SJSA1 (cell line): Measurements from ENCODE around the gene MGAT1. TPM values are rescaled to one million over a fixed set of nuclear protein-coding genes. Genes with fewer than 3 reads are reported as not detected.

ENCODE experiments used
- DNase-seq, 2 experiments: peaks; one replicate each; pipeline ENCODE4 v3.0.0-alpha.2; 2015 to 2020; ENCODE audit warnings: low spot score in 2 of 2, low read depth in 1 of 2
- H3K27ac ChIP-seq: fragments of 250-450 bp; sonication (Bioruptor Pico); 2 replicates; pipeline ENCODE4 v1.5.1; 2020; ENCODE audit warnings: mild to moderate bottlenecking, moderate library complexity
- H3K27me3 ChIP-seq: fragments of 250-450 bp; sonication (Bioruptor Pico); replicated peaks from 2 replicates; pipeline ENCODE4 v1.5.1; 2020; ENCODE audit warnings: mild to moderate bottlenecking, moderate library complexity
- H3K36me3 ChIP-seq: fragments of 250-450 bp; sonication (Bioruptor Pico); 2 replicates; pipeline ENCODE4 v1.5.1; 2020; ENCODE audit warnings: mild to moderate bottlenecking
- H3K4me1 ChIP-seq: fragments of 250-450 bp; sonication (Bioruptor Pico); replicated peaks from 2 replicates; pipeline ENCODE4 v1.6.1; 2021; ENCODE audit warnings: mild to moderate bottlenecking
- H3K4me3 ChIP-seq: fragments of 250-450 bp; sonication (Bioruptor Pico); 2 replicates; pipeline ENCODE4 v1.5.1; 2020; ENCODE audit warnings: mild to moderate bottlenecking
- H3K9me3 ChIP-seq: fragments of 250-450 bp; sonication (Bioruptor Pico); replicated peaks from 2 replicates; pipeline ENCODE4 v1.5.1; 2020; ENCODE audit warnings: mild to moderate bottlenecking
- total RNA-seq: library from RNA; depleted of rRNA; stranded (reverse); fragments of >200 nt; shearing (Covaris generic); gene quantifications from 2 replicates; pipeline ENCODE4 v1.2.3, GENCODE V29; 2014

MGAT1 gene
- total RNA-seq, 1 experiment from 2014 or later: 123 TPM

DNA sequence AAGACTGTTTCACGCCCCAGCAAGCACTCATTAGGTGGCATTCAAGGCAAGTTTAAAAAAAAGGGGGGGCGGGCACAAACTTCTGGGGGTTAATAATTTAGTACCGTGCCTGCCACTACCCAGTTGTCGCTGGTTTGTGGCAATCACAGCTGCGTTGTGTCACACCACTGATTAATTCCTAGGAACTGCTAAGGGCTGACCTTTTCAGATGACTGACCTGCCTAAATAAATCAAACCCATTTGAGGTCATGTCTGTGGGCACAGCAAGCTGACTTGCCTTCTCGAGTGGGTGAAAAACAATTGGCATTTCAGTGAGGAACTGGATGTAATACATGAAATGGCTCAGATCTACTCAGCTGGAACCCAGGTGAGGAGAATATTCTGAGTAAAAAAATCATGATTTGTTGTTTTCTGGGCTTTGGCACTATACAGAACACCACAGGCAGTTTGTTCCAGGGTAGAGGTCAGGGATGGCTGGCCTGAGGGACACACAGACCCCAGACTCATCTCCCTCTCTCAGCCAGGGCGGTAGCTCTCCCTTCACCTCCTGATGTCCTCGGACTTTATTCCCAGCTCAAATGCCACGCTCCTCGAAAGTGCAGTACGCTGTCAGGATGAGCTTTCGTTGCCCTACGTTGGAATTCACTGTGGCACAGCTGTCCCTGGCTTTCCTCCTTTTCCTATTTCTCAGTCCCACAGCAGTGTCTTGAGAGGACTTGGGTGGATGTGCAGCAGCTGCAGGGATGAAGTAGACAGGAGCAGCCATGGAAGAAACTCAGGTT is 15.5 kb upstream of the MGAT1 start:
- Histone ChIP-seq H3K4me1 (peaks cover 10% of the 10 kb centered on the region), H3K27me3 (no peaks in the 10 kb centered on the region), H3K36me3 (no peaks in the 10 kb centered on the region), H3K27ac (no peak overlapping the region), H3K9me3 (no peaks in the 10 kb centered on the region), H3K4me3 (no peak overlapping the region)
- peak in 1 of 2 experiments; percentile 40 for DNase-seq

GRCh38 chr5:180816608-180817534 is 14.3 kb upstream of the MGAT1 start:
- DNase-seq: peak in 1 of 2 experiments; percentile 43
- Histone ChIP-seq H3K27me3 (no peaks in the 10 kb centered on the region), H3K4me1 (peaks cover 10% of the 10 kb centered on the region), H3K4me3 (no peak overlapping the region), H3K27ac (no peak overlapping the region), H3K9me3 (no peaks in the 10 kb centered on the region), H3K36me3 (no peaks in the 10 kb centered on the region)

- H3K27me3 ChIP-seq: no peaks in the 10 kb centered on the region
- H3K4me1 ChIP-seq: peaks cover 19% of the 10 kb centered on the region
- no peaks in the 10 kb centered on the region for H3K36me3 ChIP-seq
- no peaks in the 10 kb centered on the region for H3K9me3 ChIP-seq
- DNase-seq: no peak
- H3K27ac ChIP-seq: no peak overlapping the region
- no peak overlapping the region for H3K4me3 ChIP-seq
These were observed 12.8 kb upstream of the MGAT1 start for GRCh38 chr5:180815293-180815917.

DNA sequence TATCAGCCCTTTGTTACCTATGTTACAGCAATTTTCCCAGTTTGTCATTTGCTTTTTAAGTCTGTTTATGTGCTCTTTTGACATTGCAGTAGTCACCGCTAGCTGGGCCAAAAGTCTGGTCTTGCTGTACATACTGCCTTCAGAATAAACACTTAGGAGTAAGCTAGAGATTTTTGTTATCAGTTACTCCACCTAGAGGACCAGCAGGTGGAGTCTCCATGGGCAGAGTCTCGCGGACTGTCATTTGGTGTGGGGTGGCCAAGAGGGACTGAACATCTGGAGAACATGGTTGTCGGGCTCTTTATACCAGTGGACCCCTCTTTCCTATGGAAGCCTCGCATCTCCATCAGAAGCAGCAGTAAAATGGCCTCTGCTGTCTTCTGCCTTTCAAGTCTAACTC is 10.8 kb upstream of the MGAT1 start:
- DNase-seq: no peak
- H3K27ac ChIP-seq: no peak overlapping the region
- no peaks in the 10 kb centered on the region for H3K36me3 ChIP-seq
- no peaks in the 10 kb centered on the region for H3K9me3 ChIP-seq
- peaks cover 29% of the 10 kb centered on the region for H3K4me1 ChIP-seq
- H3K27me3 ChIP-seq: no peaks in the 10 kb centered on the region
- H3K4me3 ChIP-seq: no peak overlapping the region

DNA sequence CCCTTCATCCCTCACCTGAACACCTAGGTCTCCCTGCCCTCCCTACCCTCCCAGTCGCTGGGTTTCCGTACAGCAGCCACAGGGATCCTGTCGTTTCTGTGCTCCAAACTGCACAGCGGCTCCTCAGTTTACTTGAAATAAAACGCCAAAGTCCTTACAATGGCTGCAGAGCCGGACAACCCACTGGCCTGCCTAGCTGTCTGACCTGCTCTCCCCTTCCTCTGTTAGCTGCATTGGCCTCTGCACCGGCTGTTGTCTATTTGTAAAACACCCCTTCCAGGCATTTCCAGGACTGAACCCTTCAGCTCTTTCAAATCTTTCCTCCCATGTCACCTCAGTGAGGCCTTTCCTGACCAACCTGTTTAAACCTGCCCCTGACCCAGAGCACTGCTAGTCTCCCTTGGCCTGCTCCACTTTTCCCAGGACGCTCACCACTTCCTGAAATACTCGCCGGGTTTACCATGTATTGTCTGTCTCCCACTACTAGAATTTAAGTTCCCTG is 9.1 kb upstream of the MGAT1 start:
- Histone ChIP-seq H3K36me3 (peaks cover 8% of the 10 kb centered on the region; the same call in 1 of the 2 replicates), H3K27me3 (no peaks in the 10 kb centered on the region), H3K4me3 (no peak overlapping the region), H3K4me1 (peaks cover 21% of the 10 kb centered on the region), H3K27ac (no peak overlapping the region), H3K9me3 (no peaks in the 10 kb centered on the region)
- DNase-seq: no peak

DNA sequence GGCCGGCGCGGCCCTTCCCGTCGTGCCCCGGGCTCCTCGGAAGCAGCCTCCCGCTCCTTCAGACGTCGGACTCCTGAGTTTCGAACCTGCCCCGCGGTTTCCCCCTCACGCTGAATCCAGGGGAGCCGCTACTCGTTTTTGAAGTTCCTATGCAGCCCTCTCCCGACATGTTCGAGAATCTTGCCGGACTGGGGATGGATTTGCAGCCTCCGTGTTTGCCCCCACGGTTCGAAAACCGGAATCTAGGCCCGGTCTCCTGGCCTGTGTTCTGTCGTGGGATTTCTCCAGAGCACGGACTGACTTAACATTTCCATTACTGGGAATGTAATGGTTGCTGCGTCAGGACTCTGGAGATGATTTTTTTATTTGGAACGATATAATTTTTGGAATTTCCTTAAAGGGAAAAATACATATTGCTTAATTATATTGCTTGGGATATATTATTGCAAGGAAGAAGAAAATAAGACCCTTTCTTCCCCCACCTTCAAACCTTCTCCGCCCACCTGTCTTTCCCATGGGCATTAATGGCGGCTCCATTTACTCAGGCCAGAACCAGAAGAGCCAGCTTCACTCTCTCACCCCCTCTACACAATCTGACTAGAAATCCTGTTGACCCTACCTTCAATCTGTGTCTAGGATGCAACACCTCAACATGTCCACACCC is 8.5 kb upstream of the MGAT1 start:
- H3K9me3 ChIP-seq: no peaks in the 10 kb centered on the region
- H3K27me3 ChIP-seq: no peaks in the 10 kb centered on the region
- peaks cover 8% of the 10 kb centered on the region; the same call in 1 of the 2 replicates for H3K36me3 ChIP-seq
- peaks cover 19% of the 10 kb centered on the region for H3K4me1 ChIP-seq
- peak overlapping the region; percentile 92 for H3K27ac ChIP-seq
- peak overlapping the region; percentile 73 for H3K4me3 ChIP-seq
- peak in 1 of 2 experiments; percentile 68 for DNase-seq

DNA sequence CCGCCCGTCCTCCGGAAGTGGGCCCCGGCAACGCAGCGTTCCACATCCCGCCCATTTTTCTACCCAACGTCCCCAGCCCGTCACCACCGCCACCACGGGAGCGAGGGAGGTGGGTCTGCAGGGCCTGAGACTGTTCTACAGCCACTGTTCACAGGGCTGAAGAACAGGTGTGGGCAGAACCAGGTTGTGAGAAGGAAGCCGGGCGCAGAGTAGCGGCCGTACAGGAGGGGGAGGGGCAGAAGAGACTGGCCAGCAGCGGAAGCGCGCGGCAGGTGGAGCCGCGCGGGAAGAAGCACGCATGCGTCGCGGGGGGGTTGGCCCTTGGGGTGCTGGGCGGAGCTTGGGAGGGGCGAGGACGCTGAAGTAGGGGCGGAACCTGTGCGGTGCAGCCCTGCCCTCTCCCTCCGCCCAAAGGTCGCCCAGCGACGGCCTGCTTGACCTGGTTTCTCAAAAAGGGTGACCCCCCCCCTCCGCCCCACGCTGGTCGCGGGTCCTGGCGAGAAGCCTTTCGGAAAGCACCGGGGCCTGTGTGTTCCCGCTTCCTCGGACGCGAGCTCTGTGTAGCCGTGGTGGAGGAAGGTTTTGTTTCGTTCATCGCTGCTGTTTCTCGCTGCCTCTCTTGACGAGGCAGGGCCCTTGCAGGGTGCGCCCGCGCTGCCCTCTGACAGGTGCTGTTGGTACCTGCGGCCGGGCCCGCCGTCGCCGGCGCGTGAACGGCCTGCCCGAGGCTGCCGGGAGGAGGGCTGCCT is 7.8 kb upstream of the MGAT1 start:
- H3K36me3 ChIP-seq: peaks cover 8% of the 10 kb centered on the region; the same call in 1 of the 2 replicates
- peak overlapping the region; percentile 92 for H3K27ac ChIP-seq
- peak overlapping the region; percentile 73 for H3K4me3 ChIP-seq
- DNase-seq: peak; percentile 97 to 100
- no peaks in the 10 kb centered on the region for H3K27me3 ChIP-seq
- H3K9me3 ChIP-seq: no peaks in the 10 kb centered on the region
- peaks cover 19% of the 10 kb centered on the region for H3K4me1 ChIP-seq

- peak overlapping the region; percentile 73 for H3K4me3 ChIP-seq
- peaks cover 19% of the 10 kb centered on the region for H3K4me1 ChIP-seq
- H3K27me3 ChIP-seq: no peaks in the 10 kb centered on the region
- H3K36me3 ChIP-seq: peaks cover 8% of the 10 kb centered on the region; the same call in 1 of the 2 replicates
- H3K27ac ChIP-seq: peak overlapping the region; percentile 92
- peak; percentile 94 to 98 for DNase-seq
- H3K9me3 ChIP-seq: no peaks in the 10 kb centered on the region
These were observed 7.0 kb upstream of the MGAT1 start for GRCh38 chr5:180809403-180810209.

- Histone ChIP-seq H3K36me3 (peaks cover 8% of the 10 kb centered on the region; the same call in 1 of the 2 replicates), H3K4me3 (no peak overlapping the region), H3K9me3 (no peaks in the 10 kb centered on the region), H3K27me3 (no peaks in the 10 kb centered on the region), H3K27ac (no peak overlapping the region), H3K4me1 (peaks cover 19% of the 10 kb centered on the region)
- peak in 1 of 2 experiments; percentile 30 for DNase-seq
These were observed 5.9 kb upstream of the MGAT1 start for GRCh38 chr5:180808461-180809000.

GRCh38 chr5:180807654-180808414 is 5.2 kb upstream of the MGAT1 start:
- H3K27ac ChIP-seq: no peak overlapping the region
- peaks cover 8% of the 10 kb centered on the region for H3K36me3 ChIP-seq
- H3K27me3 ChIP-seq: no peaks in the 10 kb centered on the region
- no peaks in the 10 kb centered on the region for H3K9me3 ChIP-seq
- peaks cover 24% of the 10 kb centered on the region for H3K4me1 ChIP-seq
- no peak overlapping the region for H3K4me3 ChIP-seq
- DNase-seq: peak in 1 of 2 experiments; percentile 13

DNA sequence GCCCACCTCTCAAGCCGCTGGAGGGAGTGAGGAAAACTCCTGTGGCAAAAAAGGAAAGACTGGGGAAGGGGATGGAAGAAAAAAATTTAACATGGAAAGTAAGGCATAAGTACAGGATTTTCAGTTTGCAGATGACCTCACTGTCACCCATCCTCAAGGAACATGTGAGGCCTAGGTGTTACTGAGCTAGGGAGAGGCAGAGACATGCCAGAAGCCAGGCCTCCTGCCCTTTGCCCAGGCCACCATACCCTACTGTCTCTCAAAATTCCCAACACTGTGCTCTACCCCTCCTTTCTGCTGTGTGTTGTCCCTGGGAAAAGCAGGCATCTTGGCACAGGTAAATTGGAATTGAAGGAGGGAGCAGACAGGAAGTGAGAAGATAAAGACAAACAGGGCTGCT is 4.4 kb upstream of the MGAT1 start:
- Histone ChIP-seq H3K27me3 (no peaks in the 10 kb centered on the region), H3K27ac (no peak overlapping the region), H3K4me1 (peaks cover 25% of the 10 kb centered on the region), H3K36me3 (peaks cover 12% of the 10 kb centered on the region), H3K9me3 (no peaks in the 10 kb centered on the region), H3K4me3 (no peak overlapping the region)
- DNase-seq: peak in 1 of 2 experiments; percentile 16
